GM12872 (cell line): ENCODE measurements around the gene CRIP2.

Experiments
- CTCF ChIP-seq: IDR thresholded peaks from 3 replicates; pipeline ENCODE4 v1.5.1; 2011; ENCODE audit warnings: low read depth, mild to moderate bottlenecking, low read length, moderate library complexity; ENCODE audit not compliant: insufficient read depth

The CRIP2 gene

DNA sequence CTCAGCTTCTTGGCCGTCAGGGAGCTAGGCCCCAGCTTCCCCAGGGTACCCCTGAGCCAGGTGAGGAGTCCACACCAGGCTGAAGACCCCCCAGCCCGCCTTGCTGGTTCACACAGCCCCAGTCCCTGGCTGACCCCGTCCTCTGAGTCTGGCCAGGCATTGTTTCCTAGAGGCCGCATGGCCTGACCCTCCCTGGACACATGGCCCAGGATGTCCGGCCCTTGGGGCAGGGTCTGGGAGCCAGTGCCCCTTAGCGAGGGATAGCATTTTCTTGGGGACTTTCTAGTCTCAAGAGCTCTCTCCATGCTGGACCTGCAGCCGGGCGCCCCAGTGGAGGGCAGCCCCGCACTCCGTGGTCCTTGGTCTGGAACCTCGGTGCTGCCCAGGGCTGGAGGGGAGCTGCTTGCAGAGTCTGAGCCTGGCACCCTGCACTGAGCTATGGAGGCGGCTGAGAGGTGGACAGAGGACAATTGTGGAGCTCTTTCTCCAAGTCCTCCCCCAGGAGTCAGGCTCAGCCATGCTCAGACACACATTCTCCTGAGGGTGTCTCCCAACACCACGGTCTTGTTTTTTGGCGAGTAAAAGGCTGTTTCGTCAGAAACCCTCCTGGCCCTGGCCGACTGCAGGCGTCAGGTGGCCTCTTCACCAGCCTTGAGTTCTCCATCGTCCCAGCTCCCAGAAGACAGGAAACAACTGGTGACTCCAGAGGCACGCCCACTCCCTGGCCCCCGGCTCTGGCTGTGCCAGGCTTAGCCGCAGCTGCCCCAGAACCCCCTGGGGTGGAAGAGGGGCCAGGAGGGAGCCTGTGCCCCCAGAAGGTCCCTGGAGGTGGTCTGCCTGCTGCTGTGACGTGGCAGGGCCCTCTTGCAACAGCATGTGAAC lies 17.6 kb upstream of the CRIP2 start:
- TF ChIP-seq CTCF = no peak

DNA sequence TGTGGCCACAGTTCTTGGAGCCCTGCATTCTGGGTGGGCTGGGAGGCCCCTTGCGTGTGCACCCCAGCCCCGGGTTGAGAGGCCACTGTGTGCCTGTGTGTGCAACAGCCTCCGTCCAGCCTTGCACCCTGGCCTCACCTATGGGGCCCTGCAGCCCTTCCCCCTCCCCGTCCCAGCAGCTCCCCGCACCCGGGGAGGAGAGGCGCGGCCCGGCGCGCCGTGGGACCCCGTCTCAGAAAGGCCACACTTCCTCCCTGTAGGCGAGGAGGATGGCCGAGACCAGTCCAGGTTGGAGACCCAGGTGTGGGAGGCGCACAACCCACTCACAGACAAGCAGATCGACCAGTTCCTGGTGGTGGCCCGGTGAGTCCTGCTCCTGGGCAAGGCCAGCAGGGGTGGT lies 16.6 kb upstream of the CRIP2 start:
- TF ChIP-seq CTCF = no peak

- no peak for TF ChIP-seq CTCF
These were observed 16.1 kb upstream of the CRIP2 start for GRCh38 chr14:105458571-105458970.

GRCh38 chr14:105460116-105460515 lies 14.5 kb upstream of the CRIP2 start:
- no peak for TF ChIP-seq CTCF

DNA sequence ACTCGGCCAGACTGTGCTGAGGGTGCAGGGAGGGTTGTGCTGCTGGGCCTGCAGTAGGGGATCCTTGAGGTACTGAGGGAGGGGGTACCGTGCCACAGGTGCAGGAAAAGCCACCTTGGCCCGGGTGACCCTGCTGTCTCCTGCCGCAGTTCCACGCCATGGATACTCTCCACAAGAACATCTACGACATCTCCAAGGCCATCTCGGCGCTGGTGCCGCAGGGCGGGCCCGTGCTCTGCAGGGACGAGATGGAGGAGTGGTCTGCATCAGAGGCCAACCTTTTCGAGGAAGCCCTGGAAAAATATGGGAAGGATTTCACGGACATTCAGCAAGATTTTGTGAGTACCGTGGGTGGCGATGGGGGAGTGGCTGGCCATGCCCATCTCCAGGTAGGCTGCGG lies 14.0 kb upstream of the CRIP2 start:
- no peak for TF ChIP-seq CTCF

GRCh38 chr14:105461903-105462302 lies 12.7 kb upstream of the CRIP2 start:
- no peak for TF ChIP-seq CTCF

DNA sequence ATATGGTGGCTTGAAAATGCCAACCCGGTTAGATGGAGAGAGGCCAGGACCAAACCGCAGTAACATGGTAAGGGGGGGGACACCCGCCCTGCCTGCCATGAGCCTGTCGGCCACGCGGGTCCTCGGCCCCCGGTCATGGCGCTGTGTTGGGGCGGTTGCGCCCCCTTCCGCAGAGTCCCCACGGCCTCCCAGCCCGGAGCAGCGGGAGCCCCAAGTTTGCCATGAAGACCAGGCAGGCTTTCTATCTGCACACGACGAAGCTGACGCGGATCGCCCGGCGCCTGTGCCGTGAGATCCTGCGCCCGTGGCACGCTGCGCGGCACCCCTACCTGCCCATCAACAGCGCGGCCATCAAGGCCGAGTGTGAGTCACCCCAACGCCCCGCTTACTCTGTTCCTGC lies 10.1 kb upstream of the CRIP2 start:
- TF ChIP-seq CTCF = no peak
